T-helper 17 cell (primary cell): ENCODE results near the gene CDK11A. TPM values are rescaled to one million over a fixed set of nuclear protein-coding genes. Genes with fewer than 3 reads are reported as not detected.
"Not testable (repeated sequence)": the region's sequence is repeated elsewhere in the genome, so short reads cannot be mapped to it uniquely, and the experiment has no call there.

Experiments used
- ATAC-seq: fragments of 150-1000 bp; cut with Tn5 transposase; 2 replicates; pipeline ENCODE4 v1.10.0; 2021; ENCODE audit warnings: mild to moderate bottlenecking, moderate library complexity
- DNase-seq, 3 donors: peaks; one replicate each; pipeline versions ENCODE4 v3.0.0 to v3.0.0-alpha.2; 2020 to 2021
- H3K9me3 ChIP-seq: one replicate; pipeline ENCODE4 v1.7.0; 2013; ENCODE audit warnings: low read length, mild to moderate bottlenecking; ENCODE audit not compliant: control insufficient read depth, poor library complexity, severe bottlenecking
- H3K27ac Mint-ChIP-seq: one replicate; pipeline ENCODE4 v1.8.0; 2022; ENCODE audit warnings: mild to moderate bottlenecking, moderate library complexity, mixed read lengths
- H3K27me3 Mint-ChIP-seq: one replicate; pipeline ENCODE4 v1.8.0; 2022; ENCODE audit warnings: mixed read lengths
- H3K36me3 Mint-ChIP-seq: one replicate; pipeline ENCODE4 v1.8.0; 2022; ENCODE audit warnings: low read depth, mixed read lengths
- H3K4me1 Mint-ChIP-seq: one replicate; pipeline ENCODE4 v1.8.0; 2022; ENCODE audit warnings: mild to moderate bottlenecking, mixed read lengths
- H3K4me3 Mint-ChIP-seq: one replicate; pipeline ENCODE4 v1.8.0; 2022; ENCODE audit warnings: mild to moderate bottlenecking, moderate library complexity, mixed read lengths
- total RNA-seq, 4 donors: library from RNA in 2 of 4; stranded (reverse) in 2 of 4; gene quantifications; one replicate each; pipeline ENCODE4 v1.2.3 and lab custom pipeline; 2022 to 2026

Gene CDK11A
- total RNA-seq, 2 donors from 2014 or later, result 218 to 232 TPM

DNA sequence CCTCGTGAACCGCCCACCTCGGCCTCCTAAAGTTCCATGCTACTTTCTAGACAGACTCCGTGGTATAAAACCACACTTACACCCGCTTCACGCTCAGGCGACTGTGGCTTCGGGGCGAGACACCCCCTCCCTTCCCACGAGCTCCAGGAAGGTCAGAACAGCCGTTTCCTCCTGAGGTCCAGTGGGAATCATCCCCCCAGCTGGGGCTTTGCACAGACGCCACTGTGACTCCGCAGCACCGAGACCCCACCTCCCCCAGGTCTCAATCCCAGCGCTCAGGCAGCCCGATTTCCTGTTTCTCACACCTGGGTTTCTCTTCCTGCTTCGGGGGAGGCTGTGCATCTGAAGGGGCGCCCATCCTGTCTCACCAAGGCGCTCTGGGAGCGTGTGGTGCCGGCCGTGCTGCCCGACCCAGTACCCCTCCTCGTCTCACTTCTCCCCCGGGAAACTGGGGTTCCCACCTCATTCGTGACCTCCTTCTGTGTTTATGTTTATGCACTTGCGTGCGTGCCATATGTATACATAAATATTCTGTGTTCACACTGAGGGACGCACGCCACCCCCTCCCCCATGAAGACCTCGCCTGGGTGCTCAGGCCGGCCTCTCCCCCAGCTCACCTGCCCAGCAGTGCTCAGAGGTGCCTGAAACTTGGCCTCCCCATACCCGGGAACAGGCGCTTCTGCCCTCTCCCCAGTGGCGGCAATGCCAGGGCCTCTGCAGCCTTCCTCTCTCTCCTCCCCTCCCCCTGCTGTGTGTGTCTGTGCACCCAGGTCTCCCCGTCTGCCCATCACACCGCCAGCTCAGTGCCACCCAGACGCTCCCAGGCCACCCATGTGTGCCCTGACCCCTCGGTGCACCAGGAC is 46.2 kb downstream of the CDK11A start:
- Mint-ChIP-seq H3K4me1 (peaks cover 21% of the 10 kb centered on the region), H3K27ac (peak overlapping the region; percentile 99), H3K27me3 (no peaks in the 10 kb centered on the region), H3K36me3 (no peaks in the 10 kb centered on the region), H3K4me3 (peak overlapping the region; percentile 97)
- no peaks in the 10 kb centered on the region for H3K9me3 ChIP-seq
- DNase-seq, result peak in 1 of 3 donors; percentile 23
- peak; percentile 79 for ATAC-seq

GRCh38 chr1:1676087-1676486 is 48.1 kb downstream of the CDK11A start:
- not testable (repeated sequence) for ATAC-seq, H3K27me3 Mint-ChIP-seq, H3K36me3 Mint-ChIP-seq, H3K9me3 ChIP-seq, DNase-seq, H3K27ac Mint-ChIP-seq, H3K4me3 Mint-ChIP-seq
- peaks cover 18% of the 10 kb centered on the region for H3K4me1 Mint-ChIP-seq

DNA sequence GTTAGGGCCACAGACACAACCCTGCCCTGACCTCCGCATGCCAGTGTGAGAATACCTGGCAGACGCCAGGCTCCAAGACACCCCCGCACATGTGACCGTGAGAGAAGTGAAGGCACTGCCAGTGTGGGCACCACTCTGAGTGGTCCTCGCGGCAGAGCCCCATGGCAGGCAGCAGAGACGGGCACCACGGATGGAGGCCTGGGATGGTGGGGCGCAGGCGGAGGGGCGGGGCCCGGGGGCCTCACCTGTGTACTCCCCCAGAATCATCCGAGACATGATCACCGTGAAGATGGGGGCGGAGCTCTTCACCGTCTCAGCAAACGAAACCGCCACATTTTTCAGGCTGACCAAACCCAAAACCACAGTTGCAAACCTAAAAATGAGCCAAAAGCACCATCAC is 48.9 kb downstream of the CDK11A start:
- not testable (repeated sequence) for H3K27me3 Mint-ChIP-seq, DNase-seq, H3K4me3 Mint-ChIP-seq, ATAC-seq, H3K27ac Mint-ChIP-seq, H3K36me3 Mint-ChIP-seq, H3K9me3 ChIP-seq
- H3K4me1 Mint-ChIP-seq, result peaks cover 16% of the 10 kb centered on the region

DNA sequence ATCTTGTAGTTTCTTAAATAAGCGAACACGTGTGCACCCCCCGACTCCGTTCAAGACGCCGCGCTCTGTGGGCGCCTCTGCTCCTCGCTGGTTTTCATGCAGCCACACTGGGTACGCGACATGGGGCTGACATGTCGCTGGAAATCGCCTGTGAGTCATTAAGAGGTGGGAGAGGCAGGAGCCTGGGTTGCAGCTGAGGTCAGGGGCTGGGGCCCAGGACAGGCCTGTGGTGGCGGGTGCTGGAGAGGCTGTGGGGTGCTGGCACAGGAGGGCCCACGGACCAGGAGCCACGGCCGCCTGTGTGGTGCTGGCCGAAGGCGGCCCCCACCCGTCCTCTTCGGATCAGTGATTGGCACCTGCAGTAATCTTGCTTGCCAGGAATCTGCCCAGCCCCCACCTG is 49.4 kb downstream of the CDK11A start:
- H3K9me3 ChIP-seq, DNase-seq, H3K27ac Mint-ChIP-seq, ATAC-seq, H3K27me3 Mint-ChIP-seq, H3K36me3 Mint-ChIP-seq, H3K4me3 Mint-ChIP-seq: not testable (repeated sequence)
- H3K4me1 Mint-ChIP-seq, result peaks cover 19% of the 10 kb centered on the region

DNA sequence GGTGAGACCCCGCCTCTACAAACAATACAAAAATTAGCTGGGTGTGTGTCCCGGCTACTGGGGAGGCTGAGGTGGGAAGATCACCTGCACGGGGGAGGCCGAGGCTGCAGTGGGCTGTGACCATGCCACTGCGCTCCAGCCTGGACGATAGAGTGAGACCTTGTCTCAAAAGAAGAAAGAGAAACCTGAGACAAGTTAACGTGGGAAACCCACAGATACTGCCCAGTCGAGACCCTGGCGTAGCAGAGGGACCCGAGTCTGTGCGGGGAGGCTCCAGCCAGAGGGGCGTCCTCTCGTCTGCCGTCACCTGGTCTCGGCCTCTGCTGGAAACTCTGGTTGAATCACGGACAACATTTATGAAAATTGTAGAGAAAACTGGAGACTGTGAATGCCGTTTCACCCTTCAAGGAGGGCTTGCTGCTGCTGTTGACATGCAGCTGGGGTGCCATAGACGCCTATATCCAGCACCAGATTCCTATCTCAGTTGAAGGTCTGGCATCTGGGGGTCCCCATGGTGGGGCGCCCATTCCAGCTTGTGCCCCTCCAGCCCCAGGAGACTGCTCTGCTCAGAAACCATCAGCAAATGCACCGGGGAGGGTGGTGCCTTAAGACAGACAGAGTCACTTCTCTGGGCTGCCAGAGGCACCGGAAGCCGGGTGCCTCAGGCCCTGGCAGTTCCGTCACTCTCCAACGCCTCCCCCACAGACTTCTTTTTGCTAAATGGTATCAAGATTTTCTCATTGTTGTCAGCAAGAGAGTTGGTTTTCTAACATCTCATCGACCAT is 51.8 kb downstream of the CDK11A start:
- peaks cover 2% of the 10 kb centered on the region for H3K4me1 Mint-ChIP-seq
- no peak for DNase-seq
- no peak overlapping the region for H3K4me3 Mint-ChIP-seq
- ATAC-seq, result no peak
- H3K36me3 Mint-ChIP-seq, result no peaks in the 10 kb centered on the region
- peak overlapping the region; percentile 41 for H3K27ac Mint-ChIP-seq
- H3K9me3 ChIP-seq, result no peaks in the 10 kb centered on the region
- no peaks in the 10 kb centered on the region for H3K27me3 Mint-ChIP-seq

GRCh38 chr1:1671365-1672119 is 52.6 kb downstream of the CDK11A start:
- no peak overlapping the region for H3K27ac Mint-ChIP-seq
- H3K9me3 ChIP-seq, result no peaks in the 10 kb centered on the region
- ATAC-seq (no peak), DNase-seq (no peak)
- no peak overlapping the region for H3K4me3 Mint-ChIP-seq
- peaks cover 2% of the 10 kb centered on the region for H3K4me1 Mint-ChIP-seq
- H3K27me3 Mint-ChIP-seq, result no peaks in the 10 kb centered on the region
- H3K36me3 Mint-ChIP-seq, result no peaks in the 10 kb centered on the region

- Mint-ChIP-seq H3K27ac (no peak overlapping the region), H3K36me3 (no peaks in the 10 kb centered on the region), H3K27me3 (no peaks in the 10 kb centered on the region), H3K4me3 (no peak overlapping the region), H3K4me1 (peaks cover 2% of the 10 kb centered on the region)
- no peak for DNase-seq
- no peaks in the 10 kb centered on the region for H3K9me3 ChIP-seq
- ATAC-seq, result no peak
These were observed 53.3 kb downstream of the CDK11A start for GRCh38 chr1:1670866-1671265.

GRCh38 chr1:1669468-1670440 is 54.4 kb downstream of the CDK11A start:
- Mint-ChIP-seq H3K27ac (no peak overlapping the region), H3K36me3 (no peaks in the 10 kb centered on the region), H3K4me3 (no peak overlapping the region), H3K27me3 (no peaks in the 10 kb centered on the region), H3K4me1 (peaks cover 2% of the 10 kb centered on the region)
- ATAC-seq (no peak), DNase-seq (no peak)
- H3K9me3 ChIP-seq, result no peaks in the 10 kb centered on the region

DNA sequence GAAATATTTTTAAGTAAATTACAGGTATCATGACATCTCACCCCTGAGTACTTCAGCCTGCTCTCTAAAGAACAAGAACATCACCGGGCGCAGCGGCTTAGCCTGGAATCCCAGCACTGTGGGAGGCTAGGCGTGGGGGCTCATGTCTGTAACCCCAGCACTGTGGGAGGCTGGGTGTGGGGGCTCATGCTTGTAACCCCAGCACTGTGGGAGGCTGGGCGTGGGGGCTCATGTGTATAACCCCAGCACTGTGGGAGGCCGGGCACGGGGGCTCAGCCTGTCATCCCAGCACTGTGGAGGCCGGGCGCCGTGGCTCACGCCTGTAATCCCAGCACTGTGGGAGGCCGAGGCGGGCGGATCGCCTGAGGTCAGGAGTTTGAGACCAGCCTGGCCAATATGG is 57.6 kb downstream of the CDK11A start:
- Mint-ChIP-seq H3K36me3 (no peaks in the 10 kb centered on the region), H3K27me3 (no peaks in the 10 kb centered on the region), H3K27ac (no peak overlapping the region), H3K4me3 (no peak overlapping the region), H3K4me1 (peaks cover 6% of the 10 kb centered on the region)
- no peak for ATAC-seq
- H3K9me3 ChIP-seq, result no peaks in the 10 kb centered on the region
- DNase-seq, result no peak

- no peak for ATAC-seq
- DNase-seq, result no peak
- H3K9me3 ChIP-seq, result no peaks in the 10 kb centered on the region
- H3K4me1 Mint-ChIP-seq, result peaks cover 6% of the 10 kb centered on the region
- H3K27me3 Mint-ChIP-seq, result no peaks in the 10 kb centered on the region
- H3K4me3 Mint-ChIP-seq, result no peak overlapping the region
- H3K27ac Mint-ChIP-seq, result no peak overlapping the region
- H3K36me3 Mint-ChIP-seq, result no peaks in the 10 kb centered on the region
These were observed 58.3 kb downstream of the CDK11A start for GRCh38 chr1:1665815-1666251.

DNA sequence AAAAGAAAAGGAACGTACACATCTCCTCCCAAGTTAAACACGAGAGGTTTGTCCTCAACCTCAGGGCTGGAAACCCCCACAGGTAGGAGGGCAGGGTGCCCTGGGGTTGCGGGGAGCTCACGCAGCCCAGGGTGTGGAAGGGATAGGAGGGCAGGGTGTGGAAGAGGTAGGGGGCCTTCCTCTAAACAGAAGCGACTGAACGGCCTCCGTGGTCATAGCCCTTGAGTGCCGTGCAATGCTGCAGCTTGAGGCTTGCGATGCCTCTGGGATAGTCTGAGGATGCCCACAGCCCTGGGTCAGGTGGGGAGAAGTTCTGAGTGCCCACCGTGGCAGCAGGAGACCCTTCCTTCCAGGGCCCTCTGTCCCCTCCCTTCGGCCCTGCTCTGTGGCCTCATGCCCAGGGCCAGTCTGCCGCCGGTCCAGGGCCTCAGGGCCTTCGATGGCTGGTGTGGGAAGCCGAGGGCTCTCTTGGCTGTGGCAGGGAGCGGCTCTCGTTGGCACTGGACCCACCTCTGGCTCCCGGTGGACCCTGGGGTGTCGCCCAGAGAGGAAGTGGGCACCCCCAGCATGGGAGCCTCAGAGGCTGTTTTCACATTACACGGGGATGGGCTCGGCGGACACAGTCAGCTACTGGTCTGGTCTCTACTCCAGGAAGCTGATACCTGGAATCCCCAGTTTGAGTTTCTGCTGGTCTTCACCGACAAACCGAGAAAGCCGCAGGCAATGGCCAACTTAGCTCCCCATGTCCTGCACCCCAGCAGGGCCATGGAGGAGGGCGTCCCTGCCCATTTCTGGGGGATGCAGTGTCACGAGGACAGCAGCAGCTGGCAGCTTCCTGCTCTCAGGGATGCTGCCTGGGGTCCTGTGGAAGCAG is 59.0 kb downstream of the CDK11A start:
- Mint-ChIP-seq H3K27ac (no peak overlapping the region), H3K36me3 (no peaks in the 10 kb centered on the region), H3K27me3 (no peaks in the 10 kb centered on the region), H3K4me3 (no peak overlapping the region), H3K4me1 (peaks cover 6% of the 10 kb centered on the region)
- ATAC-seq, result no peak
- no peaks in the 10 kb centered on the region for H3K9me3 ChIP-seq
- no peak for DNase-seq
